ENCODE data around the gene PLIN5. TPM values are rescaled to one million over a fixed set of nuclear protein-coding genes. Genes with fewer than 3 reads are reported as not detected.
"Not testable (repeated sequence)": the region's sequence is repeated elsewhere in the genome, so short reads cannot be mapped to it uniquely, and the experiment has no call there.

PLIN5 gene
- total and polyA plus RNA-seq, 7 donors: 14.5 to 143 (median 96.1) TPM

GRCh38 chr19:4567584-4568071 lies 32.6 kb upstream of the PLIN5 start:
- no peaks in the 10 kb centered on the region for H3K9me3 ChIP-seq
- H3K36me3 ChIP-seq (ENCODE audit: insufficient read depth in 1 of 2, low read depth in 1 of 2): no peaks in the 10 kb centered on the region
- H3K27ac ChIP-seq: no peak overlapping the region
- TF ChIP-seq, protein P1, sequence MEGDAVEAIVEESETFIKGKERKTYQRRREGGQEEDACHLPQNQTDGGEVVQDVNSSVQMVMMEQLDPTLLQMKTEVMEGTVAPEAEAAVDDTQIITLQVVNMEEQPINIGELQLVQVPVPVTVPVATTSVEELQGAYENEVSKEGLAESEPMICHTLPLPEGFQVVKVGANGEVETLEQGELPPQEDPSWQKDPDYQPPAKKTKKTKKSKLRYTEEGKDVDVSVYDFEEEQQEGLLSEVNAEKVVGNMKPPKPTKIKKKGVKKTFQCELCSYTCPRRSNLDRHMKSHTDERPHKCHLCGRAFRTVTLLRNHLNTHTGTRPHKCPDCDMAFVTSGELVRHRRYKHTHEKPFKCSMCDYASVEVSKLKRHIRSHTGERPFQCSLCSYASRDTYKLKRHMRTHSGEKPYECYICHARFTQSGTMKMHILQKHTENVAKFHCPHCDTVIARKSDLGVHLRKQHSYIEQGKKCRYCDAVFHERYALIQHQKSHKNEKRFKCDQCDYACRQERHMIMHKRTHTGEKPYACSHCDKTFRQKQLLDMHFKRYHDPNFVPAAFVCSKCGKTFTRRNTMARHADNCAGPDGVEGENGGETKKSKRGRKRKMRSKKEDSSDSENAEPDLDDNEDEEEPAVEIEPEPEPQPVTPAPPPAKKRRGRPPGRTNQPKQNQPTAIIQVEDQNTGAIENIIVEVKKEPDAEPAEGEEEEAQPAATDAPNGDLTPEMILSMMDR (IDR thresholded peaks at IDR 0.05): peak; percentile 62
- no peak overlapping the region for H3K4me3 ChIP-seq
- WGBS, 3 donors: 60 to 76% (median 62%) methylated on average over 14 of the region's 14 CpGs
- intact Hi-C loops (cut with DNase I): no loop called here
- no peaks in the 10 kb centered on the region for H3K27me3 ChIP-seq (ENCODE audit: insufficient read depth in 3 of 3, low read length in 2 of 3)
- H3K4me1 ChIP-seq: peaks cover 4% of the 10 kb centered on the region
- DNase-seq: peak; percentile 71 to 80
- ATAC-seq: peak; percentile 48 to 75 (median 64)

GRCh38 chr19:4566402-4567051 lies 31.5 kb upstream of the PLIN5 start:
- Histone ChIP-seq H3K4me3 (no peak overlapping the region), H3K36me3 (ENCODE audit: insufficient read depth in 1 of 2, low read depth in 1 of 2) (no peaks in the 10 kb centered on the region), H3K9me3 (no peaks in the 10 kb centered on the region), H3K4me1 (peaks cover 6% of the 10 kb centered on the region), H3K27ac (no peak overlapping the region), H3K27me3 (ENCODE audit: insufficient read depth in 3 of 3, low read length in 2 of 3) (no peaks in the 10 kb centered on the region)
- WGBS, 3 donors: 52 to 71% (median 65%) methylated on average over 28 to 35 of the region's 35 CpGs
- intact Hi-C loops (cut with DNase I): no loop called here
- ATAC-seq: no peak
- DNase-seq: no peak
- TF ChIP-seq, protein P1 (IDR thresholded peaks at IDR 0.05): no peak

DNA sequence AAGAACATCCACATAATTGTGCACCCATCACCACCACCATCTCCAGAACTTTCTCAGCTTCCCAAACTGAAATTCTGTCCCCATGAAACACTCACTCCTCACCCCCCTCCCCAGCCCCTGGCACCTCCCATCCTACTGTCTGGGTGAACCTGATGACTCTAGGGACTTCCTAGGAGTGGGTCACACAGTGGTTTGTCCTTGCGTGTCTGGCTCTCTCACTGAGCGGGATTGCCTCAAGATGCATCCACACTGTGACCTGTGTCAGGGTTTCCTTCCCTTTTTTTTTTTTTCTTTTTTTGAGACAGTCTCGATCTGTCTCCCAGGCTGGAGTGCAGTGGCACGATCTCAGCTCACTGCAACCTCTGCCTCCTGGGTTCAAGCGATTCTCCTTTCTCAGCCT lies 28.5 kb upstream of the PLIN5 start:
- H3K36me3 ChIP-seq (ENCODE audit: insufficient read depth in 1 of 2, low read depth in 1 of 2); H3K4me3 ChIP-seq; H3K27ac ChIP-seq; H3K4me1 ChIP-seq; DNase-seq; H3K9me3 ChIP-seq; intact Hi-C loops (cut with DNase I); H3K27me3 ChIP-seq (ENCODE audit: insufficient read depth in 3 of 3, low read length in 2 of 3): not testable (repeated sequence)
- 72 to 81% (median 79%) methylated on average over 5 of the region's 5 CpGs for WGBS, 3 donors
- ATAC-seq: peak in 2 of 4 donors; percentile 27 to 40

- H3K36me3 ChIP-seq (ENCODE audit: insufficient read depth in 1 of 2, low read depth in 1 of 2); DNase-seq; H3K4me3 ChIP-seq; H3K9me3 ChIP-seq; H3K27me3 ChIP-seq (ENCODE audit: insufficient read depth in 3 of 3, low read length in 2 of 3); intact Hi-C loops (cut with DNase I); H3K27ac ChIP-seq: not testable (repeated sequence)
- peak in 2 of 4 donors; percentile 40 to 47 for ATAC-seq
- WGBS, 3 donors: 74 to 85% (median 84%) methylated on average over 4 to 7 of the region's 7 CpGs
- H3K4me1 ChIP-seq: peaks cover 13% of the 10 kb centered on the region
Observed at GRCh38 chr19:4562085-4562484, 27.1 kb upstream of the PLIN5 start.

- Histone ChIP-seq H3K9me3 (no peaks in the 10 kb centered on the region), H3K27me3 (ENCODE audit: insufficient read depth in 3 of 3, low read length in 2 of 3) (no peaks in the 10 kb centered on the region), H3K36me3 (ENCODE audit: insufficient read depth in 1 of 2, low read depth in 1 of 2) (no peaks in the 10 kb centered on the region), H3K4me1 (peaks cover 8% of the 10 kb centered on the region), H3K27ac (peak within 1 kb of the TSS; percentile 46), H3K4me3 (peak within 1 kb of the TSS; percentile 62)
- ATAC-seq (peak in 3 of 4 donors; percentile 28 to 35 (median 28)), DNase-seq (peak in 1 of 2 donors; percentile 54)
- WGBS, 3 donors: 60 to 74% (median 71%) methylated on average over 10 to 13 of the region's 13 CpGs
- TF ChIP-seq, protein P1 (IDR thresholded peaks at IDR 0.05): no peak
- intact Hi-C loops (cut with DNase I): loop anchor here in 1 of 2 donors (5.0 kb wide), 1 partner anchor 78 kb away; the partner anchor contains the start of gene TNFAIP8L1
Observed at GRCh38 chr19:4559569-4559968, 24.5 kb upstream of the PLIN5 start, which contains the start of gene SEMA6B. TSS of gene SEMA6B (minus strand) at chr19:4559684. CDS start at chr19:4558457, 1,227 bp downstream.
